HG02571 (cell line): ENCODE data around the gene COL4A3.
A peak's percentile ranks its signal among the peaks of the same experiment; 100 is the strongest.
"Not testable (repeated sequence)": the region's sequence is repeated elsewhere in the genome, so short reads cannot be mapped to it uniquely, and the experiment has no call there.

ENCODE experiments used
- ATAC-seq: cut with Tn5 transposase; IDR thresholded peaks from one replicate; pipeline ENCODE4 v1.9.1; 2021; ENCODE audit warnings: mild to moderate bottlenecking, moderate library complexity; ENCODE audit not compliant: unreplicated experiment

COL4A3 gene

DNA sequence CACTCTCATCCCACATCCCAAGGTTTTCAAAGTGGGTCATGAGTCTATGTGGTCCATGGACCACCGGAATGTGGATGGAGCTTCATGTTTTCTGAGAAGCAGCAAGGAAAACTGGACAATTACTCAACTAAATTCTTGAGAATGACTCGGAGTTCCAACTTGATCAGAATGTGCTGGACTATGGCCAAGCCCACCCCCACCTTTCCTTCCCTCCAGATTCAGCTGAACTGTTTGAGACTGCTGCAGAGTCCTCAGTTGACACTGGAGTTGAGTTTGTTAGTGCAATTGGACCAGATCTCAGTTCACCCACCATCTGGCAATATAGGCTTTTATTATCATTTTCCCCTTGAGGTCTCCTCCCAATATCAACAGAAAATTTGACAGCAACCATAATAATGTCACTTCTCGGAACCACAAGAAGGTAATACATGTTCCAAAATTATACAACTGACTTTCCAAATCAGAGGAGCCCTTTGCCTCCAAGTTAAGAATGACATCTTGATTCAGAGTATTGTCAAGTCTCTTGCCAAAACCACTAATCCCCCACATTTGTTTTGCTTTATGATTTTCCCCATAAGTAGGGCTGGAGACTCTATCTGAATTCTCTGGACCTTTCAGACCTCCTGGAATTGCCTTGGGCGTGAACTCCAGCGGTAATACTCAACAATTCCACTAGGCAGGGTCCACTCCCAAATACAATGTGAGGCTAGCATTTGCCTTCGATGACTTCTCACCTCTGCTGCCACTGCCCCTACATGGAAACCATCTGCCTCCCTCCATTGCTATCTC lies 9.2 kb upstream of the COL4A3 start:
- ATAC-seq: no peak

DNA sequence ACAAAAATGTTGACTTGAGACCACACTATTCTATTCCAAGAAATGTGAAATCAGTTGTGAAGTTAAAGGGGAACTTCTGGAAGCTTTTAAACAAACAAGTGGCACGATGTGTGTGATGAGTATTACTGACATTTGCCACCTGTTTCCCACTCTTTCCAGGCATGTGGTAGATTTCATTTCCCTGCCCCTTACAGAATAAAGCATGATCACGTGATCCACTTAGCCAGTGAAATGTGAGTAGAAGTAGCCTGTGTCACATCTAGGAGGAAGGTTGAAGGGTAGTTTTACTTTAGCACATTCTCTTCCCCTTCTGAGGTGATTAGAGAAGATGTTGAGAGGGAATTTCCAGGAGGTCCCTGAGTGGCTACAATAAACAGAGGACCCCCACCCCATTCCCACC lies 4.3 kb upstream of the COL4A3 start:
- no peak for ATAC-seq

- no peak for ATAC-seq
Observed at GRCh38 chr2:227161947-227162346, 2.5 kb upstream of the COL4A3 start.

DNA sequence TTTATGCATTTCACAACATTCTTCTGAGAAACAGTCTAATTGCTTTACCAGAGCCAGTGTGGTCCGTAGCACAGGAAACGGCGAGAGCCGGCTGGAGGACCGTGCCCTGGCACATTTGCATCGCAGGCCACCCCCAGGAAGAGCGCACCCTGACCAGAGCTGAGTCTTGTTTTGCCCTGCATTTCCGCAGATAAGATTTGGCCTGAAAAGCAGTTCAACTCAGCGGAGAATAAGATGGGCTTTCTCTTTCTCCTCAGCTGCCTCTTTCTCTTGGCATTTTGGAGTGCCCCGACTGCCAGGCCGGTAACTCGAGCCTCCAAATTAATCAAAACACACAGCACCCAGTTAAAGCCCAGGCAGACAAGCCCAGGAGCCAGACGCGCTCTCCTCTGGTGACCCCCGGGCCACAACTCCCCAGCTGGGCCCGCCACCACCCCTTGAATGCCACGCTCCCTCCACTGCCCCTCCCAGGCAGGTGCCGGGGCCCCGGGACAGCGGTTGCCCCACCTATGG lies 883 bp upstream of the COL4A3 start:
- peak; percentile 66 for ATAC-seq

- ATAC-seq: peak; percentile 56
Observed at GRCh38 chr2:227164763-227165291, 403 bp downstream of the COL4A3 start.

DNA sequence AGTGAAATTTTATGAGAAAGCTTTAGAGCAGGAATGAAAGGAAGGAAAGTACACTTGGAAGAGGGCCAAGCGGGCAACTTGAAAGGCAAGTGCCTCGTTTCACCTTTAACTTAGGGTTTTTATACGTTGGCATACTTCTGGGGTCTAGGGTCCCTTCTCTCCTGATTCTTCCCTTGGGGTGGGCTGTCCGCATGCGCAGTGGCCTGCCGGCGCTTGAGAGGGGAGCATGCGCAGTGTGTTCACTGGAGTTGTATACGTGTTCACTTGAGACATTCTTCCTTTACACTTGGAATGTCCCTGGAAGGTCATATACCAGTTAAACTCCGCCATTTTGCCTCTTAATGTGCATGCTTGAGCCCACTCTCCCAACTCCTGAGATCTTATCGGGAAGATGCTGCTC lies 7.4 kb downstream of the COL4A3 start:
- not testable (repeated sequence) for ATAC-seq

DNA sequence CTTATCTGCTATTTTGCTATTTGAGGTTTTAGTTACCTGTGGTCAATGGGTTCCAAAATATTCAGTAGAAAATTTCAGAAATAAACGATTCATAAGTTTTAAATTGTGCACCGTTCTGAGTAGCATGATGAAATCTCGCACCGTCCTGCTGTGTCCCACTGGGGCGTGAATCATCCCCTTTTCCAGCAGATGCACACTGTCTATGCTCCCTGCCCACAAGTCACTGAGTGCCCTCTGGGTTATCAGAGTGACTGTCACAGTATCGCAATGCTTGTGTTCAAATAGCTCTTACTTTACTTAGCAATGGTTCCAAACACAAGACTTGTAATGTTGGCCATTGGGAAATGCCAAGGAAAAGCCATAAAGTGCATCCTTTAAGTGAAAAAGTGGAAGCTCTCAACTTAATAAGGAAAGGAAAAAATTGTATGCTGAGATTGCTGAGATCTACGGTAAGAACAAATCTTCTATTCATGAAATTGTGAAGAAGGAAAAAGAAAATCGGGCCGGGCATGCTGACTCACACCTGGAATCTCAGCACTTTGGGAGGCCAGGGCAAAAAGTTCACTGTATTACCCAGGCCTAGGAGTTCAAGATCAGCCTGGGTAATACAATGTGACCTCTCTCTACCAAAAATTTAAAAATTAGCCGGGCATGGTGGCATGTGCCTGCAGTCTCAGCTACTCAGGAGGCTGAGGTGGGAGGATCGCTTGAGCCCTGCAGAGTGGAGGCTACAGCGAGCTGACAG lies 13.3 kb downstream of the COL4A3 start:
- no peak for ATAC-seq

DNA sequence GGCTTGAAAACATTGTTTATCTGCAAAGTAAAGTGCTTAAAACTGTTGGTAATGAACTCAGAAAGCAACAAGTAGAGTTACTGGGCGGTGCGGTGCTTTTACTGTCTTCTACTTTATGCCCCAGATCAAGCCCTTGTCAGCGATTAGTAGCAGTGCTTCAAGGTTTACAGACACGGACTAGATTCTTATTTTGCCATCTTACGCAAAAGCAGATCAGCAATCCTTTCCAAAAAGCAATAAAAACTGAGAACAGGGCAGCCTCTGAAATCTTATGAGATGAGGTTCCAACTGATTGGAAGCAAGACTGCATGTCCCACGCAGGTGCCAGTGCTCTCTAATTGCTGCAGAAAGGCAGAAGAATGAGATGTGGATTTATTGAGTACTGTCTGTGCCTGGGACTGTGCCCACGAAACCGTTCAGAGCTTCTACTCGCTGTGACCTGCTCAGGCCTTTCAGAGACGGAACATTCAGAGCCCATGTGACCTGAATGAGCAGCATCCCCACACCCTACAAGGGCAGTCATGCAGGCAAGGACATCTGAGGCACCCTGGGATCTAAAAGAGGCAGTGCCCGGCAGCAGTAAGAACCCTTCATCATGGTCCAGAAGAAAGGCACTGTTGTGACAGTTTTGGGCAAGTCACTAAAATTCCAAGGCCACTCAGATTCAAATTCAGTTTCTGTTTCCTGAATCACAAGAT lies 15.7 kb downstream of the COL4A3 start:
- ATAC-seq: no peak

GRCh38 chr2:227180770-227181169 lies 16.3 kb downstream of the COL4A3 start:
- ATAC-seq: no peak

DNA sequence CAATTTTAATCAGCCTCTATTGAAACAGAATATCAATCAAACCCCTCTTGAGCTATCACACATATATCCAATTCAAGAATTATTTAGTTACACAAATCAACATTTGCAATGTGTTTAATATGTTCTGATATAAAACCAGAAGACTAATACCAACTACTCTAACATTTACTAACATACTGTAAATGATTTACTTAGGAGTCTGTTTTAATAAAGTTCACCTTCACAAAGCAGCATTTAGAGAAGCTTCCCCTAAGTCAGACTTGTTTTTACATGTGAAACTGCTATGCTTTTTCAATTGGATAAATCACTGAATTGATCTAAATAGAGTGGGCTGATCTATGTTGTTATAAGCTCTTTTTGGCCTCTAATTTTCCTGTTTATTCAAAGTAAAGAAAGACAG lies 18.3 kb downstream of the COL4A3 start:
- no peak for ATAC-seq

GRCh38 chr2:227183657-227184367 lies 19.4 kb downstream of the COL4A3 start:
- ATAC-seq: no peak

DNA sequence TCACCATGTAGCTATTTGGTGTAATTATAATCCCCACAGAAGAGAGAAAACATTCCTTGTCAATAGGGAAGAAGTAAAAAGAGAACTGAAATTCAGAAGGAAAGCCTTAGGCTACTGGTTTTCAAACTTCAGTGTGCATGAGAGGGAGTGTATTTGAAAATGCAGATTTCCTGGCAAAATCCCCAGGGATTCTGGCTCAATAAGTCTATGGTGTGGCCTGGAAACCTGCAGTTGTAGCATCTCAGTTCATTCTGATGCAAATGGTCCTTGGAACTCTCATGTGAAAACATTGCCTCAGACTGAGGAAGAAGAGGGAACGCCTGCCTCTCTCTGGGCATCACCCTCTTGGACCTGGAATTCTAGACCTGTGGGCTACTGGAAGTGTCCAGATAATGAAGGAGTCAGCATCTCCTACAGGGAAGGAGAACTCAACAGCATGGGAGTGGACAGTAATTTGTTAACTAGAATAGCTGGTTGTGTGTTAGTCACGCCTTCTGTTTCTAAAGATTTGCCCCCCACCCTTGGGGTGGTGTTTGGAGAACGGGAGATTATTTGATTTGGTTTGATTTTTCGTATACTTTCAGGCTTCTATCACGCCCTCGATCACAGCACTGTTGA lies 21.3 kb downstream of the COL4A3 start:
- no peak for ATAC-seq

- no peak for ATAC-seq
Observed at GRCh38 chr2:227186751-227187150, 22.3 kb downstream of the COL4A3 start.

GRCh38 chr2:227188292-227188691 lies 23.9 kb downstream of the COL4A3 start:
- ATAC-seq: no peak

DNA sequence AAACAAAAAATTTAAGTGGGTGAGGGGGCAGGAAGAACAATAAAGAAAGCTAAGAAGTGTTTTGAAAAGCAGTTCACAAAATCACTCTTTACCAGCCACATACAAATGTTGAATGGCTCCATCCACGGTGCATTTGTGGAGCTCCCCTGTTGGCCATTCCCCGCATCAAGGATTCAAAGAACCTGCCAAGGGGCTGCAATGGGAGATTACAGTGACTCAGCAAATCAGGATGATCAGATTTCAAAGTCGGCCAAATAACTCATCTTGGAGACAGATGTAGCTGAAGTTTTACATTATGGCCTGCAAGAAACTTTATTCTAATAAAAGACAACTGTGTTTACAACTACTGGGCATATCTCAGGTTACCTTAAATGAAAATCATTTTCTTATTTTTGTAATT lies 26.9 kb downstream of the COL4A3 start:
- no peak for ATAC-seq

DNA sequence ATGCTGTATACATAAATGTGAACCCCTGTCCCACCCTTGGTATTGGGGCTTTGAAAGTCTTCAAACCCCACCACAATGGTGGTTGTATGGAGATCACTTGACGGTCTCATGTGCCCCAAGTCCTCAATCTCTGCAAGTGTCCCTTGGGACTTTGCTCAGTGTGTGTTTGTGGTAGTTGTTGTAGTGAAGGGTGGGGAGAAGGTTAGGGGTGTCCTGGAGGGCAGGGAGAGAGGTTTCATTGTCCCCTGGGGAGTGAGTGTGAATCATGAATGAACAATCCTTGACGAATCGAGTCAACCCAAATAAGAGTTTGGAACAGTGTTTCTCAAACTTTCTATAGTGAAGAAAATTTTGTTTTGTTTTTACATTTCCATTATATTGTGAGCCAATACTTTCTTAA lies 28.1 kb downstream of the COL4A3 start:
- ATAC-seq: no peak

DNA sequence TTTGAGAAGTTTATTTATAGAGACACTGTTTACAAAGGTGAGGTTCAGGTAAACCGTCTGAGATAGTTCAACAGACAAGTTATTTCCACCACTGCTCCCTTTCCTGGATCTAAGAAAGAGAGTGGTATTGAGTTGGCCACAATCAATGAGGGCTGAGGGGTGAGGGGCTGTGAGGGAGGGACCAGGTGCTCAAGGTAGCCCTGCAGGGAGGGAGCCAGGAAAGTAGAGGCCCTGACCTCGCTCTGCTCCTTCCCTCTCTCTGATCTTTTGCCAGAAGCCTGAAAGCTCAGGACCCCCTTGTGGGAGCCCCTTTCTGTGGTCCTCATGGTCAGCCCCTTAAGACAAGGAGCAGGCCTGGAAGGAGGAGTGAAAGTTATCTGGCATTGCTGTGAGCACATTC lies 29.8 kb downstream of the COL4A3 start:
- ATAC-seq: no peak

- no peak for ATAC-seq
Observed at GRCh38 chr2:227198866-227199265, 34.4 kb downstream of the COL4A3 start.

- ATAC-seq: no peak
Observed at GRCh38 chr2:227201771-227202170, 37.3 kb downstream of the COL4A3 start.

DNA sequence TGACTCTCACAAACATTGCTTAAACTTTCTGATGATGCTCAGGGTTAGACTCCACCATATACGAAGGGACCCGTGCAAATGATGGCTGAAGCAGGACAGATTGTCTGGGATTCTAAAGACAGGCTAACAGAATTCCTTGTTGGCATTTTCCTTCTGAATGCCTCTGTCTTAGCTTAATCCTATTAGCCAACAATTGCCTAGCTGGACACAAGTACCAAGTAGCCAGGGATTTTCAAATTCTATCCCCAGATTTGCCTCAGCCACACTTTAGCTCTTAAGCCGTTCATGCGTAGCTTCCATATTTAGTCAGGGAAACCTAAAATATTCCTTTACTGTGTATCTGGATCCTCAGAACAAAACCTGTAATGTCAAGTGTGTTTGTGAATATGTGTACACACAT lies 40.0 kb downstream of the COL4A3 start:
- ATAC-seq: no peak
